Measurements from ENCODE around the gene TNRC18.
A peak's percentile ranks its signal among the peaks of the same experiment; 100 is the strongest.

Gene TNRC18

GRCh38 chr7:5388905-5389433, 34.7 kb downstream of the TNRC18 start:
- Mint-ChIP-seq H3K36me3 (ENCODE audit: low read depth) (peaks cover 57% of the 10 kb centered on the region), H3K4me3 (no peak overlapping the region), H3K27me3 (ENCODE audit: low read depth) (no peaks in the 10 kb centered on the region), H3K9me3 (no peaks in the 10 kb centered on the region), H3K4me1 (no peaks in the 10 kb centered on the region), H3K27ac (no peak overlapping the region)
- TF ChIP-seq CTCF (IDR thresholded peaks at IDR 0.05; ENCODE audit: unreplicated experiment in 3 of 3), result no peak

- TF ChIP-seq CTCF (IDR thresholded peaks at IDR 0.05; ENCODE audit: unreplicated experiment in 3 of 3), result no peak
- H3K9me3 Mint-ChIP-seq, result no peaks in the 10 kb centered on the region
- H3K27me3 Mint-ChIP-seq (ENCODE audit: low read depth), result no peaks in the 10 kb centered on the region
- no peak overlapping the region for H3K27ac Mint-ChIP-seq
- peaks cover 53% of the 10 kb centered on the region for H3K36me3 Mint-ChIP-seq (ENCODE audit: low read depth)
- no peak overlapping the region for H3K4me3 Mint-ChIP-seq
- H3K4me1 Mint-ChIP-seq, result no peaks in the 10 kb centered on the region
These were observed 35.2 kb downstream of the TNRC18 start for GRCh38 chr7:5388273-5388901.

- TF ChIP-seq CTCF (IDR thresholded peaks at IDR 0.05; ENCODE audit: unreplicated experiment in 3 of 3), result no peak
- Mint-ChIP-seq H3K9me3 (no peaks in the 10 kb centered on the region), H3K36me3 (ENCODE audit: low read depth) (peaks cover 51% of the 10 kb centered on the region), H3K4me1 (peaks cover 6% of the 10 kb centered on the region), H3K27ac (no peak overlapping the region), H3K27me3 (ENCODE audit: low read depth) (no peaks in the 10 kb centered on the region), H3K4me3 (no peak overlapping the region)
These were observed 35.9 kb downstream of the TNRC18 start for GRCh38 chr7:5387711-5388245.

- Mint-ChIP-seq H3K36me3 (ENCODE audit: low read depth) (peaks cover 30% of the 10 kb centered on the region), H3K4me1 (peaks cover 15% of the 10 kb centered on the region), H3K9me3 (no peaks in the 10 kb centered on the region), H3K27ac (no peak overlapping the region), H3K4me3 (no peak overlapping the region), H3K27me3 (ENCODE audit: low read depth) (no peaks in the 10 kb centered on the region)
- TF ChIP-seq CTCF (IDR thresholded peaks at IDR 0.05; ENCODE audit: unreplicated experiment in 3 of 3), result no peak
These were observed 39.0 kb downstream of the TNRC18 start for GRCh38 chr7:5384618-5385017.

GRCh38 chr7:5383314-5384098, 40.1 kb downstream of the TNRC18 start:
- H3K36me3 Mint-ChIP-seq (ENCODE audit: low read depth), result peaks cover 28% of the 10 kb centered on the region
- peaks cover 15% of the 10 kb centered on the region for H3K4me1 Mint-ChIP-seq
- no peak for TF ChIP-seq CTCF (IDR thresholded peaks at IDR 0.05; ENCODE audit: unreplicated experiment in 3 of 3)
- no peaks in the 10 kb centered on the region for H3K9me3 Mint-ChIP-seq
- H3K4me3 Mint-ChIP-seq, result no peak overlapping the region
- no peaks in the 10 kb centered on the region for H3K27me3 Mint-ChIP-seq (ENCODE audit: low read depth)
- peak overlapping the region; percentile 48 to 75 (median 55) for H3K27ac Mint-ChIP-seq

Data from nephron (organoid).